ENCODE results near the gene KCNK3.

DNA sequence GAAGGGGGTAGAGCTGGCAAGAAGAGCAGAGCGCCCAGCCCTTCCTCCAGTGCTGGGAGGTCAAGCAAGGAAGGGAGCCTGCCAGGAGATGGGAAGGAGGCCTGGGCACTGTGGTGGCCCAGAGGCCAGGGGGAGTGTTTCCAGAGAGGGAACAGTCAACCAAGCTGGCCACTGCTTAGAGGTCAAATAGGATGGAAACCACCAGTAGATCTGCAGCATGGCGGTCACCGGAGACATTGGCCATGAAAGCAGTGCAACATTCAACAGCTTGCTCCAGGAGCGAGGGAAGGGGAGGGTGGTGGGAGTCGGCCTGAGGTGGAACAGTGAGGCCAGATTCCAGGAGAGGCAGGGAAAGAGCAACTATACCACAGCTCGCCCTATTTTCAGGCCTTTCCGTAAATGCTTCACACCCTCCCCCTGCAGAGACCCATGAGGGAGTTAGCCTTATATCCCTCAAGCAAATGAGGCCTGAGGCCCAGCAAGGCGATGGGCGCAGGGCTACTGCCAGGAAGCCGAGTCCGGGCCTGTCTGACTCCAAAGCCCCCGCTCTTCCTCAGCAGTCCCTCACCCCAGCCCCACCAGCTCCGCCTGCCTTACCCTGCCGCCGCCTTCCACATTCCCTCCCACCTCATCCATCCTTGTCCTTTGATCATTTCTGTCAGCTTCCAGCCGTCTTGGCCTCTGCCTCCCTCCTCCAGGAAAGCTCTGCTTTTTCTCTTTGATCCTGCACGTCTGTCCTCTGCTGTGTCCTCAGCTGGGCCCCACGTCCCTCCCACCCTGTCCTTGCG, 17.0 kb downstream of the KCNK3 start:
- TF ChIP-seq, protein P1, sequence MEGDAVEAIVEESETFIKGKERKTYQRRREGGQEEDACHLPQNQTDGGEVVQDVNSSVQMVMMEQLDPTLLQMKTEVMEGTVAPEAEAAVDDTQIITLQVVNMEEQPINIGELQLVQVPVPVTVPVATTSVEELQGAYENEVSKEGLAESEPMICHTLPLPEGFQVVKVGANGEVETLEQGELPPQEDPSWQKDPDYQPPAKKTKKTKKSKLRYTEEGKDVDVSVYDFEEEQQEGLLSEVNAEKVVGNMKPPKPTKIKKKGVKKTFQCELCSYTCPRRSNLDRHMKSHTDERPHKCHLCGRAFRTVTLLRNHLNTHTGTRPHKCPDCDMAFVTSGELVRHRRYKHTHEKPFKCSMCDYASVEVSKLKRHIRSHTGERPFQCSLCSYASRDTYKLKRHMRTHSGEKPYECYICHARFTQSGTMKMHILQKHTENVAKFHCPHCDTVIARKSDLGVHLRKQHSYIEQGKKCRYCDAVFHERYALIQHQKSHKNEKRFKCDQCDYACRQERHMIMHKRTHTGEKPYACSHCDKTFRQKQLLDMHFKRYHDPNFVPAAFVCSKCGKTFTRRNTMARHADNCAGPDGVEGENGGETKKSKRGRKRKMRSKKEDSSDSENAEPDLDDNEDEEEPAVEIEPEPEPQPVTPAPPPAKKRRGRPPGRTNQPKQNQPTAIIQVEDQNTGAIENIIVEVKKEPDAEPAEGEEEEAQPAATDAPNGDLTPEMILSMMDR (conservative IDR thresholded peaks at IDR 0.05; ENCODE audit: low read length), result no peak
- TF ChIP-seq EZH2phosphoT487 (IDR thresholded peaks at IDR 0.05; ENCODE audit: borderline replicate concordance, low read depth, low read length), result no peak
